Esophagus squamous epithelium (tissue), 4 donors: Measurements from ENCODE around the gene FARP2.

ENCODE experiments used
- POLR2A ChIP-seq, 4 donors: fragments of 450-650 bp; IDR thresholded peaks; one replicate each; pipeline ENCODE4 v1.6.1; 2017; ENCODE audit warnings: antibody characterized with exemption in 4 of 4, mild to moderate bottlenecking in 4 of 4, moderate library complexity in 3 of 4
- TF ChIP-seq, protein P1 (sequence below), 6 experiments: fragments of 450-650 bp in 4 of 6; fragments of 200-600 bp in 2 of 6; sonication (generic) in 2 of 6; IDR thresholded peaks; one replicate each; pipeline ENCODE4 v1.5.1; 2016 to 2019; ENCODE audit warnings: antibody characterized with exemption in 6 of 6, mild to moderate bottlenecking in 4 of 6, moderate library complexity in 4 of 6

DNA sequence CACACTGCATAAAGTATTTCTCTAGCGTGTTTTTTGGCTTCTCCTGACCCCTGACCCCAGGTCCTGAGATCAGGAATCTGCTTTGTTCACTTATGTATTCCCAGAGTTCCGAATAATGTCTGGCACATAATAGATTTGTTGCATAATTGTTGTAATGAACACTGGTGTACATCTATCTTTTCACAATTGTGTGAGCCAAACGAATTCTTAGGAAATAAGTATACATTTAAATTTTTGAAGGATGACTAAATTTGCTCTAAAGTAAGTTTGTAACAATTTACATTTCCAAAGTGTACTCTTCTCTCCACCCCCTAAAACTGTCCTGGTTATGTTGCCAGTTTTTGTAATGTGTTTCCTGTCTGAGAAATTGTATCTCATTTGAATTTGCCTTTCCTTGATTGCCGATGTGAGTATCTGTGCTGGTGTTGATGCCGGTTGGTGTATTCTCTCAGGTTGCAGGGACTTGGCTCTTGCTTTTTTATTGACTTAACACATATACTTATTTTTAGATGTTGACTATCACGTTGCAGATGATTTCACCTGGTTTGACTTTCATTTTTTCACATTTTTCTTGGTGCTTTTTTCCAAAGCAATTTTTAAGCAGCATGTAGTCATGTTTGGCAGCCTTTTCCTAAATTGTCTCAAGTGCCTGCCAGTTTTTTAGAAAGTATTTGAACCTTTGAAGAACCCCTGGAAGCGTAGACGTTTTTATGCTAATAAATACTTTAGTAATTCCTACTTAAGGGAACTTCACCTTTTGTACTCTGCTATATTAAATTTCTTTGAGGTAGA lies 16.1 kb upstream of the FARP2 start:
- TF ChIP-seq, protein P1, sequence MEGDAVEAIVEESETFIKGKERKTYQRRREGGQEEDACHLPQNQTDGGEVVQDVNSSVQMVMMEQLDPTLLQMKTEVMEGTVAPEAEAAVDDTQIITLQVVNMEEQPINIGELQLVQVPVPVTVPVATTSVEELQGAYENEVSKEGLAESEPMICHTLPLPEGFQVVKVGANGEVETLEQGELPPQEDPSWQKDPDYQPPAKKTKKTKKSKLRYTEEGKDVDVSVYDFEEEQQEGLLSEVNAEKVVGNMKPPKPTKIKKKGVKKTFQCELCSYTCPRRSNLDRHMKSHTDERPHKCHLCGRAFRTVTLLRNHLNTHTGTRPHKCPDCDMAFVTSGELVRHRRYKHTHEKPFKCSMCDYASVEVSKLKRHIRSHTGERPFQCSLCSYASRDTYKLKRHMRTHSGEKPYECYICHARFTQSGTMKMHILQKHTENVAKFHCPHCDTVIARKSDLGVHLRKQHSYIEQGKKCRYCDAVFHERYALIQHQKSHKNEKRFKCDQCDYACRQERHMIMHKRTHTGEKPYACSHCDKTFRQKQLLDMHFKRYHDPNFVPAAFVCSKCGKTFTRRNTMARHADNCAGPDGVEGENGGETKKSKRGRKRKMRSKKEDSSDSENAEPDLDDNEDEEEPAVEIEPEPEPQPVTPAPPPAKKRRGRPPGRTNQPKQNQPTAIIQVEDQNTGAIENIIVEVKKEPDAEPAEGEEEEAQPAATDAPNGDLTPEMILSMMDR (IDR thresholded peaks at IDR 0.05) = no peak
- TF ChIP-seq POLR2A (IDR thresholded peaks at IDR 0.05) = no peak
